ENCODE data around the gene HMGA1.

HMGA1 gene

DNA sequence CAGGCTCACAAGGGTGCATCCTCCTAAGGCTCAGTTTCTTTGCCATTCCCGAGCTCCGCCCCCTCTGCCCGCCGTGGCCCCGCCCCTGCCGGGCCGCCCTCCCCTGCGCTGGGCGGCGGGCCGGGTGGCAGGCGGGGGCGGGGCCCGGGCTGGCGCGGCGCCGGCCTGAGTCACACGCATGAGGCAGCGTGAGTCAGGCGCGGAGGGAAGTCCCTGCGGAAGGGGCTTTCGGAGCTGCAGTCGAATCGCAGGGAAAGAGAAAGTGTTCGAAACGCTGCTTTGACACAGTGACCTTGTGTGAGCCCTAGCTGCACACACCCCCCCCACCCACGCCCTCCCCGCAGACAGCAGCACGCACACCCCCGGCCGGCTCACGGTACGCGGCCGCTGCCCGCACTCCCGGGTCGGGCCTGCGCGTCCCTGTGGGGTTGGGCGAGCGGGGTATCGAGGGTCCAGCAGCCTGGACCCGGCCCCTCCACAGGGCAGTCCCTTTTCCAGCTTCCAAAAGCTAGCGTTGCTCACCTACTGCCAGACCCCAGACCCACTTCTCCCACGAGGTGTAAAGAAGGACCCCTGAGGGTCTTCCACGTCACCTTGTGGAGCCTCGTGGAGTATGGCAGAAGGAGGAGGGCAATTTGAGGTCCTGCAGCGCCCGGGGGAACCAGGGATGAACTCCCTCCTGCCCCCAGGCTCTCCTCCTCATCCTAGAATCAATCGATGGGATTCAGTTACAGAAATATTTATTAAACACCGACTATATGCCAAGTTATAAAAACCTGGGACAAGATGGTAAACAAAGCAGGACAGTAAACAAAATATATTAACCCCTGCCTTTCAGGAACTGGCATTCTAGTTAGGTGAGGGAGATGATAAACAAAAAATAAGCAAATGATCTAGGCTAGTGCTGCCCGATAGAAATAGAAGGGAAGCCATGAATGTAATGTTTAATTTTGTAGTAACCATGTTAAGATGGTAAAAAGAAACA, 12.4 kb upstream of the HMGA1 start:
- DNase-seq (ENCODE audit: low spot score), result peak; percentile 99

GRCh38 chr6:34225551-34225950, 11.1 kb upstream of the HMGA1 start:
- no peak for DNase-seq (ENCODE audit: low spot score)

- DNase-seq (ENCODE audit: low spot score), result no peak
Measured at GRCh38 chr6:34226066-34226465, 10.6 kb upstream of the HMGA1 start.

GRCh38 chr6:34226731-34227586, 9.7 kb upstream of the HMGA1 start:
- no peak for DNase-seq (ENCODE audit: low spot score)

DNA sequence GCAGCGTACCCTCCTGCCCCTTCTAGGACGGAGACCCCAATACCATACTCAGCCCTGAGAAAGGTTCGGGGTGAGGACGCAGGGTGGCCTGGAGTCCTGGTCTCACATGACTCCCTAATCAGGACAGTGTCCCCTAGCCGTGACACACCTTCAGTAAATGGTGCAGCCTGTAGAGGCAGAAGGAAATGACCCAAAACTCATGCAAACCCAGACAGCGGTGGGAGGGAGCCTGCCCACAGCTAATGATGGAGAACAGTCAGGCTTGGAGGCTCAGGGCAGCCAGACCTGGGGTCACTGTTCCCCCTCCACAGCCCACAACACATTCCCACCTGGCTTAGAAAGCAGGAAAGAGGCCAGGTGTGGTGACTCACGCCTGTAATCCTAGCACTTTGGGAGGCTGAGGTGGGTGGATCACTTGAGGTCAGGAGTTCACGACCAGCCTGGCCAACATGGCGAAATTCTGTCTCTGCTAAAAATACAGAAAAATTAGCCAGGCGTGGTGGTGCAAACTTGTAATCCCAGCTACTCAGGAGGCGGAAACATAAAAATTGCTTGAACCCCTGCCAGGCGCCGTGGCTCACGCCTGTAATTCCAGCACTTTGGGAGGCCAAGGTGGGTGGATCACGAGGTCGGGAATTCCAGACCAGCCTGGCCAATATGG, 8.8 kb upstream of the HMGA1 start:
- DNase-seq (ENCODE audit: low spot score), result no peak

GRCh38 chr6:34229877-34230276, 6.8 kb upstream of the HMGA1 start:
- DNase-seq (ENCODE audit: low spot score), result no peak

DNA sequence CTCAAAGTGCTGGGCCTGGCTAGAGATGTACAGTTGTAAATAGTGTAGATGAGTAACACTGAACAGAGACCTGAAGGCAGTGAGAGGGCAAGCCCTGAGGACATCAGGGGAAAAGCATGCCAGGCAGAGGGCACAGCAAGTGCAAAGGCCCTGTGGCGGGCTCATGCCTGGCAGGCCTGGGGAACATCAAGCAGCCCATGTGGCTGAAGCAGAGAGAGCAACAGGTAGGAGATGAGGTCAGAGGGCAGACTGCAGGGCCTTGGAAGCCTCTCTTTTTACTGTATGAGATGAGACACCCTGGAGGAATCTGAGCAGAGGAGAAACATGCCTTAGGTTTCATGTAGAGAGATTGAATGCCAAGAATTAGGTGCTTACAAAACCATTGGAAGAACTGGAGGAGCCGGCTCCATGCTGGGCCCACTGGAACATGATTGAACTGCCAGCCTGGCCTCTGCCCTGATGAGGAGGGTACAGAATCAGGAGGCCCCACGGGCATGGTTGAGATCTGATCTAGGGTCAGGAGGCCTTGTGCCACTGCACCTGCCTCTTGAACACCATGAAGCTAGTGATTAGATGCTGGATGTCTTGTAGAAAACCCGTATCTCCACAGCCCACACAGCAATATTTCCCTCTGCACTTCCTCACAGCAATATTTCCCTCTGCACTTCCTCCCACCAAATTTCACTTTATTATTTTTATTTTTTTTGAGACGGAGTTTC, 5.9 kb upstream of the HMGA1 start:
- no peak for DNase-seq (ENCODE audit: low spot score)

GRCh38 chr6:34231566-34232336, 4.9 kb upstream of the HMGA1 start:
- peak; percentile 4 for DNase-seq (ENCODE audit: low spot score)

- peak; percentile 2 for DNase-seq (ENCODE audit: low spot score)
Measured at GRCh38 chr6:34232901-34233300, 3.8 kb upstream of the HMGA1 start.

DNA sequence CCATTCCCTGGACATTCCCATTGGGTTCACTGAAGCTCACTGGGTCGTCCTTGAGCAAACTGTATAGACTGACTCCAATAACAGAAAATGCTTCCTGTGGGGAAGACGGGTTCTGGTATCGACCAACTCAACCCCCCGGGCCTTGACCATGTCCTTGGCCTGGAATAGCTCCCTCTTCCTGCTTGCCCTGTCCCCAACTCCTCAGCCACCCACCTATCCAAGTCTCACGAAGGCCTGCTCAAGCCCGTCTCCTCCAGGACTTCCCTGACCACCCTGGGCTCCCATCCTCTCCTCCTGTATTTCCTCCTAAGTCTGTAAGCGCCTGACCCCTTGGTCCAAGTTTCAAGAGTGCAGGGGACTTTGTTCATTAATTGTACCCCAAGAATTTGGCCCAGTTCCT, 2.8 kb upstream of the HMGA1 start:
- peak; percentile 5 for DNase-seq (ENCODE audit: low spot score)

DNA sequence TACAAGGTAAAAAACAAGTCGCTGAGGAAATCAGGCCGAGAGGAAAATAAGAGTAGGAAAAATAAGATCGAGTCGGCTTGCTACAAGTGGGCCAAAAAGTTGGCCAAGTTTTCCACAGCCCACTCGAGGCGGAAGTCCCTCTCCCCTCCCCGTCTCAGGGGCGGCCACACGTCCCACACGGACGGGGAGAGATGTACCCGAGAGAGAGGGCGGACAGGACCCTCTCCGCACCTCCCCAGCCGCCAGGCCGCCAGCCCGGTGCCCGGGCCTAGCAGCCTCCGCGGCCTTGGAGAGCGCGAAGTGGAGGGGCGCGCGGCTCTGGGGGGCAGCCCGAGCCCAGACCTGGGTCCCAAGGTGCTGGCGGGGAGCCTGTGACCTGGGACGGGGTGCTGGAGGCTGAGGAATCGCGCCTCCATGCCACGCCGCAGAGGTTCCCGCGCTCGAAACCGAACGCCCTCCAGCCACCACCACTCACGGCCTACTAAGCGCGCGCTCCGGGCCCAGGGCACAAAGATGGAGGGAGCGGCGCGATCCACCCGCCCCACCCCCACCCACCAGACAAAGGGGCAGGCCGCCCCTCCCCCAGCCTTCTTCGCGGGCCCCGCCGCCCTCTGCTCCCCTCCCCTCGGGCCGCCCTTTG, 1.9 kb upstream of the HMGA1 start:
- DNase-seq (ENCODE audit: low spot score), result peak; percentile 28

DNA sequence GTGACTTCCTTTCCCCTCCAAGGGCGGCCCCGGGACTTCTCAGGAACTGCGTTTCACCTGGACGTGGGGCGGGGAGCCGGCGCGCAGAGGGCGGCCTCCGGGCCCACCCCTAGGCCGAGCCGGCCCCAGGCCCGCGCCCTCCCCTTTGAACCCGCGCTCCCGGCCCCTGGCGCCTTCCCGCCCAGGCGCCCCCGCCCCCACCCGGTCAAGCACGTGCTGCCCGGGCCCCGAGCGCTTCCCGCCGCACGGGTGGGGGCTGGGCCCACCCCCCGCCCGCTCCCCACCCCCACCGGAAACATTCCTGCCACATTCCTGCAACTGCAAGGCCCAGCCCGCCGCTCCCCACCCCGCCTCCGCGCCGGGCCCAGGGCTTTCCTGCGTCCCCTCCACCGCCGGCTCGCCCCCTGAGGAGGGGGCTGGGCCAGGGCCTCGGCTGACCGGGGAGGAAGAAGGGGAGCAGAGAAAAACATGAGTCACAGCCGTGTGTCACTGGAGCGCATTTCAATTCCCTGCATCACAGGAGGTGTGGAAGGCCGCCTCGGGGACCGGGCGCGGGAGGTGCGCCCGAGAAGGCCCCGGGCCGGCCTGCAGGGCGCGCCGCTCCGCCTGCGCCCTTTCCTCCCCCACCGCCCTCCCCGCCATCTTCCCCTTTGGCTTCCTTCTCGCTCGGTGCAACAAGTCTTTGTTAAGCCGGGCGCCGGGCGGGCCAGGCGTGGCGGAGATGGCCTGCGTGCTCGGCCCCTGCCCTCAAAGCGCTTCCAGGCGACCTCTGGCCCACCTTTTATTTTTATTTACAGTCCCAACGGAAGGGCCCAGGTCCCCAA, 1.2 kb upstream of the HMGA1 start:
- peak; percentile 31 for DNase-seq (ENCODE audit: low spot score)

DNA sequence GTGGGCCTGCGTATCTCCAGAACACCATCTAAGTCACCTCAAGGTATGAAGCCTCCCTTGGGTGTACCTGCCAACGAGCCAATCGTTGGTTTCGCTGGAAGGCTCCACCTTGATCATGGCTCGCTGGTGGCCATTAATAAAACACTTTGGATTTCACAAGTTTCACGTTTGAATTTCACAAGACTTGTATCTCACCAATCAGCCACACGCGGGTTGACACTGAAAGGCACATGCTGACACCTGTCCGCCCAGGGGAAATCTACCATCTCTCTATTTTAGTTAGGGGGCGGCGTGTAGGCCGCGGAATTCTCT, 586 bp upstream of the HMGA1 start:
- no peak for DNase-seq (ENCODE audit: low spot score)

GRCh38 chr6:34237316-34237721, 646 bp downstream of the HMGA1 start:
- DNase-seq (ENCODE audit: low spot score), result peak; percentile 82

GRCh38 chr6:34237722-34238584, 1.3 kb downstream of the HMGA1 start:
- peak; percentile 87 for DNase-seq (ENCODE audit: low spot score)

GRCh38 chr6:34238585-34239499, 2.2 kb downstream of the HMGA1 start:
- peak; percentile 62 for DNase-seq (ENCODE audit: low spot score)

DNA sequence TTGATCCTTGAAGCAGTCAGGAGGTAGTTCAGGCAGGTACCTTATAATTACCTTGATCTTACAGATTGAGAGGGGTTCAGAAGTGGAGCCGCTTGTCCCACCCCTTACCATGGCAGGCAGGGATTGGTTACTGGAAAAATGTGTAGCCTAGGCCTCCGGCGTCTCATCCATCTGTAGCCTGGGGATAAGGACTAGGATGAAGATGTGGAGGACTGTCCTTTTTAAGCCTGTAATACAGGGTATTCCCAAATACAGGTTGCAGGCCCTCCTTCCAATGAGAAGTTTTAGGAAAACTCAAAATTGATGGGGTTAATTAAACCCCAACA, 2.8 kb downstream of the HMGA1 start:
- DNase-seq (ENCODE audit: low spot score), result peak; percentile 50

- peak; percentile 4 for DNase-seq (ENCODE audit: low spot score)
Measured at GRCh38 chr6:34239893-34240292, 3.2 kb downstream of the HMGA1 start.

Measured in D341Med (cell line).